Vagina (tissue), 2 donors: ENCODE measurements around the gene NCOA7. TPM values are rescaled to one million over a fixed set of nuclear protein-coding genes. Genes with fewer than 3 reads are reported as not detected.

Experiments used
- DNase-seq, 2 donors: peaks; one replicate each; pipeline ENCODE4 v3.0.0-alpha.2; 2017; ENCODE audit errors: extremely low spot score in 2 of 2
- H3K27ac ChIP-seq: fragments of 200-600 bp; sonication (generic); one replicate; pipeline ENCODE4 v1.5.1; 2019
- H3K27me3 ChIP-seq: fragments of 200-600 bp; sonication (generic); one replicate; pipeline ENCODE4 v1.5.1; 2019
- H3K36me3 ChIP-seq, 2 donors: fragments of 200-600 bp; sonication (generic); one replicate each; pipeline ENCODE4 v1.5.1; 2017 to 2019
- H3K4me1 ChIP-seq: fragments of 200-600 bp; sonication (generic); one replicate; pipeline ENCODE4 v1.5.1; 2019
- H3K4me3 ChIP-seq, 2 donors: fragments of 200-600 bp; sonication (generic); 1 replicate in 1 of 2; 2 replicates in 1 of 2; pipeline ENCODE4 v1.5.1; 2016 to 2019
- H3K9me3 ChIP-seq: fragments of 200-600 bp; sonication (generic); one replicate; pipeline ENCODE4 v1.5.1; 2019
- POLR2A ChIP-seq, 2 donors: fragments of 450-650 bp; IDR thresholded peaks; one replicate each; pipeline ENCODE4 v1.6.1; 2017; ENCODE audit warnings: antibody characterized with exemption in 2 of 2, mild to moderate bottlenecking in 2 of 2, moderate library complexity in 2 of 2
- POLR2AphosphoS5 ChIP-seq, 2 donors: sonication (generic); formaldehyde crosslinking; IDR thresholded peaks; one replicate each; pipeline ENCODE4 v1.9.0; 2017; ENCODE audit warnings: antibody characterized with exemption in 2 of 2, mild to moderate bottlenecking in 2 of 2, low read depth in 1 of 2; ENCODE audit not compliant: insufficient read depth in 1 of 2
- intact Hi-C: fragments of 100-400 bp; cut with DNase I; formaldehyde crosslinking; loops from one replicate; pipeline ENCODE4 v1.15.1; 2023
- total RNA-seq: library from RNA; depleted of rRNA; stranded (reverse); fragments of >200 nt; gene quantifications from one replicate; pipeline ENCODE4 v1.2.3, GENCODE V29; 2016
- TF ChIP-seq, protein P1 (sequence below), 3 experiments: fragments of 450-650 bp in 2 of 3; fragments of 200-600 bp in 1 of 3; sonication (generic) in 1 of 3; IDR thresholded peaks; one replicate each; pipeline ENCODE4 v1.5.1; 2017 to 2019; ENCODE audit warnings: antibody characterized with exemption in 3 of 3, mild to moderate bottlenecking in 2 of 3, moderate library complexity in 2 of 3

NCOA7 gene
- total RNA-seq, 1 donor from 2014 or later, result 48.6 TPM

- no peak for DNase-seq
- peaks cover 25% of the 10 kb centered on the region for H3K4me1 ChIP-seq
- no peaks in the 10 kb centered on the region for H3K9me3 ChIP-seq
- peak overlapping the region; percentile 26 for H3K27ac ChIP-seq
- intact Hi-C loops, result no loop called here
- no peaks in the 10 kb centered on the region for H3K27me3 ChIP-seq
- H3K36me3 ChIP-seq, result no peaks in the 10 kb centered on the region
- no peak overlapping the region for H3K4me3 ChIP-seq
- TF ChIP-seq, protein P1, sequence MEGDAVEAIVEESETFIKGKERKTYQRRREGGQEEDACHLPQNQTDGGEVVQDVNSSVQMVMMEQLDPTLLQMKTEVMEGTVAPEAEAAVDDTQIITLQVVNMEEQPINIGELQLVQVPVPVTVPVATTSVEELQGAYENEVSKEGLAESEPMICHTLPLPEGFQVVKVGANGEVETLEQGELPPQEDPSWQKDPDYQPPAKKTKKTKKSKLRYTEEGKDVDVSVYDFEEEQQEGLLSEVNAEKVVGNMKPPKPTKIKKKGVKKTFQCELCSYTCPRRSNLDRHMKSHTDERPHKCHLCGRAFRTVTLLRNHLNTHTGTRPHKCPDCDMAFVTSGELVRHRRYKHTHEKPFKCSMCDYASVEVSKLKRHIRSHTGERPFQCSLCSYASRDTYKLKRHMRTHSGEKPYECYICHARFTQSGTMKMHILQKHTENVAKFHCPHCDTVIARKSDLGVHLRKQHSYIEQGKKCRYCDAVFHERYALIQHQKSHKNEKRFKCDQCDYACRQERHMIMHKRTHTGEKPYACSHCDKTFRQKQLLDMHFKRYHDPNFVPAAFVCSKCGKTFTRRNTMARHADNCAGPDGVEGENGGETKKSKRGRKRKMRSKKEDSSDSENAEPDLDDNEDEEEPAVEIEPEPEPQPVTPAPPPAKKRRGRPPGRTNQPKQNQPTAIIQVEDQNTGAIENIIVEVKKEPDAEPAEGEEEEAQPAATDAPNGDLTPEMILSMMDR (IDR thresholded peaks at IDR 0.05), result no peak
- no peak for TF ChIP-seq POLR2A (IDR thresholded peaks at IDR 0.05)
- TF ChIP-seq POLR2AphosphoS5 (IDR thresholded peaks at IDR 0.05; ENCODE audit: insufficient read depth in 1 of 2, low read depth in 1 of 2), result no peak
Observed at GRCh38 chr6:125818225-125818657, 27.5 kb downstream of the NCOA7 start.

- Histone ChIP-seq H3K4me3 (no peak overlapping the region), H3K9me3 (no peaks in the 10 kb centered on the region), H3K4me1 (peaks cover 26% of the 10 kb centered on the region), H3K27me3 (no peaks in the 10 kb centered on the region), H3K36me3 (no peaks in the 10 kb centered on the region), H3K27ac (no peak overlapping the region)
- no peak for DNase-seq
- TF ChIP-seq POLR2A (IDR thresholded peaks at IDR 0.05) (no peak), POLR2AphosphoS5 (IDR thresholded peaks at IDR 0.05; ENCODE audit: insufficient read depth in 1 of 2, low read depth in 1 of 2) (no peak)
- TF ChIP-seq, protein P1 (IDR thresholded peaks at IDR 0.05), result no peak
- intact Hi-C loops, result no loop called here
Observed at GRCh38 chr6:125818772-125819260, 28.1 kb downstream of the NCOA7 start.

- Histone ChIP-seq H3K27ac (no peak overlapping the region), H3K27me3 (no peaks in the 10 kb centered on the region), H3K9me3 (no peaks in the 10 kb centered on the region), H3K4me3 (no peak overlapping the region), H3K36me3 (no peaks in the 10 kb centered on the region), H3K4me1 (peaks cover 26% of the 10 kb centered on the region)
- intact Hi-C loops, result no loop called here
- DNase-seq, result no peak
- TF ChIP-seq, protein P1 (IDR thresholded peaks at IDR 0.05), result no peak
- TF ChIP-seq POLR2A (IDR thresholded peaks at IDR 0.05) (no peak), POLR2AphosphoS5 (IDR thresholded peaks at IDR 0.05; ENCODE audit: insufficient read depth in 1 of 2, low read depth in 1 of 2) (no peak)
Observed at GRCh38 chr6:125819535-125820326, 29.0 kb downstream of the NCOA7 start.

DNA sequence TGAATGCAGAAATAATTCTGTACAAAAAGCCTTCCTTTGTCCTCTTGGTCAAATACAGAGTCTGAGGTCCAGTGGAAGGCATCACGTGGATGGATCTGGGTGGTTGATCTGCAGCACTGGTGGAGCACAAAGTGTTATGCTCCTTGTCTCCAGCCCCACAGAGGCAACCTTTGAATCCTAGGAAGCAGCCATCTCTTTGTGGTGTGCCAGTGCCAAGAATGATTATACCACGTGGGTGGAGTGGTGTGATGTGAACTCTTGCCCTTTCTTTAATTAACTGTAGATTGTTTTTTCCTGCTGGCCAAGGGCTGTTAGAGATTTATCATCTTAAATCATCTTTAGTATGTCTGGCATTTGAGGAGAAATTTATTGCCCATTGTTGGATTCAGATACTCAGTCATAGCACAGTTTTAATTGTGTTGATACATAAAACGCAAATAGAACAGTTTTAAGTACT, 31.1 kb downstream of the NCOA7 start:
- no peak overlapping the region for H3K27ac ChIP-seq
- intact Hi-C loops, result no loop called here
- H3K9me3 ChIP-seq, result no peaks in the 10 kb centered on the region
- TF ChIP-seq POLR2A (IDR thresholded peaks at IDR 0.05), result no peak
- TF ChIP-seq POLR2AphosphoS5 (IDR thresholded peaks at IDR 0.05; ENCODE audit: insufficient read depth in 1 of 2, low read depth in 1 of 2), result peak in 1 of 2 donors; percentile 78
- H3K4me1 ChIP-seq, result peaks cover 18% of the 10 kb centered on the region
- DNase-seq, result no peak
- no peak overlapping the region for H3K4me3 ChIP-seq
- H3K27me3 ChIP-seq, result no peaks in the 10 kb centered on the region
- H3K36me3 ChIP-seq, result no peaks in the 10 kb centered on the region

GRCh38 chr6:125823180-125823579, 32.4 kb downstream of the NCOA7 start:
- no peaks in the 10 kb centered on the region for H3K27me3 ChIP-seq
- H3K9me3 ChIP-seq, result no peaks in the 10 kb centered on the region
- H3K4me3 ChIP-seq, result no peak overlapping the region
- no peaks in the 10 kb centered on the region for H3K36me3 ChIP-seq
- TF ChIP-seq POLR2A (IDR thresholded peaks at IDR 0.05), result no peak
- no peak for TF ChIP-seq POLR2AphosphoS5 (IDR thresholded peaks at IDR 0.05; ENCODE audit: insufficient read depth in 1 of 2, low read depth in 1 of 2)
- TF ChIP-seq, protein P1 (IDR thresholded peaks at IDR 0.05), result no peak
- no peak overlapping the region for H3K27ac ChIP-seq
- H3K4me1 ChIP-seq, result peaks cover 13% of the 10 kb centered on the region
- no peak for DNase-seq
- intact Hi-C loops, result no loop called here
